Motor neuron (in vitro differentiated cells): ENCODE results near the gene NIN. TPM values are rescaled to one million over a fixed set of nuclear protein-coding genes. Genes with fewer than 3 reads are reported as not detected.

Experiments
- ATAC-seq, 8 experiments: fragments of 200-7000 bp; cut with Tn5 transposase; replicated peaks in 6 of 8; 2 replicates each; pipeline ENCODE4 v1.8.0; 2021; ENCODE audit warnings: mild to moderate bottlenecking in 8 of 8, moderate library complexity in 8 of 8
- H3K27ac ChIP-seq, 2 donors: fragments of 250-450 bp; sonication (Bioruptor Pico); 2 replicates each; pipeline ENCODE4 v1.9.0; 2021; ENCODE audit warnings: antibody characterized with exemption in 2 of 2, mild to moderate bottlenecking in 2 of 2, moderate library complexity in 1 of 2
- H3K4me1 ChIP-seq, 2 donors: fragments of 250-450 bp; sonication (Bioruptor Pico); replicated peaks in 1 of 2; 2 replicates each; pipeline ENCODE4 v1.6.1; 2021; ENCODE audit warnings: antibody characterized with exemption in 2 of 2, mild to moderate bottlenecking in 2 of 2, moderate library complexity in 1 of 2
- H3K4me3 ChIP-seq, 5 donors: fragments of 250-450 bp; sonication (Bioruptor Pico); 2 replicates each; pipeline ENCODE4 v1.9.0; 2021; ENCODE audit warnings: antibody characterized with exemption in 5 of 5, mild to moderate bottlenecking in 5 of 5, moderate library complexity in 4 of 5
- WGBS, 10 experiments: fragments of 450-650 bp; shearing (Covaris generic); methylation state at CpG; one replicate each; pipeline ENCODE4 v1.0.0; 2022; 5-methylcytosine and 5-hydroxymethylcytosine counted together
- in situ Hi-C, 9 experiments: fragments of 400-800 bp; cut with MboI; loops; one replicate each; pipeline ENCODE4 v1.15.0; 2021; ENCODE audit warnings: low sequenced_read_pairs in 9 of 9, low pct_unique_long_range_greater_than_20kb in 2 of 9; ENCODE audit not compliant: unreplicated experiment in 9 of 9
- total RNA-seq, 8 experiments: library from RNA; unstranded; fragments of 300-600 nt; gene quantifications; 2 replicates each; pipeline versions ENCODE4 v1.2.3 to v1.2.4, GENCODE V29; 2022

Gene NIN
- total RNA-seq, 8 experiments from 2014 or later, result 13.6 to 76.4 (median 31.3) TPM

- Histone ChIP-seq H3K4me3 (peak overlapping the region in 3 of 5 donors; percentile 18 to 40 (median 31)), H3K27ac (peak overlapping the region; percentile 75 to 76), H3K4me1 (peaks cover 27 to 28% of the 10 kb centered on the region in 2 donors)
- peak in 1 of 8 experiments; percentile 30 for ATAC-seq
- in situ Hi-C loops, result no loop called here
- 0 to 14% methylated on average over 1 of the region's 1 CpG; no CpG with 5 or more reads in 8 of the 10 experiments for WGBS, 10 experiments
These were observed 28.3 kb upstream of the NIN start for GRCh38 chr14:50859296-50859624.

DNA sequence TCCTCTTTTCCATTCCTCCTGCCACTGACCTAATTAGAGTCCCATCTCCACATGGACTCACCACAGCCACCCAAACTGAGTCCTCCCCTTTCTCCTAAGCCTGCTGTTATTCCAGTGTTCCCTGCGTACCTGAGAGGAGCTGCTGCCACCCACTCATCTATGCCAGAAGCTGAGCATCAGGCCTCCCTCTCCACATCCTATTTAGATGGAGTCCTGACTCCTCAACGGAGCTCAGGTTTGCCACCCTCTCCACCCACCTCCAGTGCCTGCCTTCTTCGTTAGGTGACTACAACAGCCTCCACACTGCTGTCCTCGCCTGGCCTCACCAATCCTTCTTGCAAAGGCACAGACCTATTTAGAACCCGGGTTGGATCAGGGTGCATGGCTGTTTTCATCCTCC, 25.7 kb upstream of the NIN start:
- ATAC-seq, result no peak
- WGBS, 10 experiments, result 20 to 100% (median 78%) methylated on average over 1 to 4 of the region's 5 CpGs; no CpG with 5 or more reads in 2 of the 10 experiments
- Histone ChIP-seq H3K4me3 (no peak overlapping the region), H3K4me1 (peaks cover 19 to 20% of the 10 kb centered on the region in 2 donors), H3K27ac (no peak overlapping the region)
- in situ Hi-C loops, result no loop called here

DNA sequence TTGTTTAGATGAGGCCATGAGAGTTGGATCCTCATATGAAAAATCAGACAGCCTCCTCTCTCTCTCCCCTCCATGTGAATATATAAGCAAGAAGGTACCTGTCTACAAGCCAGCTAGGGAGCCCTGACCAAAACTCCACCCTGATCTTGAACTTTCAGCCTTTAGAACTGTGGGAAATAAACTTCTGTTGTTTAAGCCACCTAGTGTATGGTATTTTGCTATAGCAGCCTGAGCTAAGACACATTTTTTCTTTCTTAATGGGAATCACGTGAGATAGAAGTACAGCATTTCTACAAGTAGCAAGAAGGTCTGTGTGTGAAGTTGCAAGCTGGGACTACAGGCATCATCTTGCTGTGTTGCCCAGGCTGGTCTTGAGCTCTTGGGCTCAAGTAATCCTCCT, 24.6 kb upstream of the NIN start:
- in situ Hi-C loops, result no loop called here
- no peak overlapping the region for H3K27ac ChIP-seq
- ATAC-seq, result peak in 2 of 8 experiments; percentile 6 to 20
- peaks cover 11 to 13% of the 10 kb centered on the region in 2 donors for H3K4me1 ChIP-seq
- H3K4me3 ChIP-seq, result no peak overlapping the region
- WGBS, 10 experiments, result 0 to 100% (median 60%) methylated on average over 1 of the region's 1 CpG; no CpG with 5 or more reads in 3 of the 10 experiments

GRCh38 chr14:50854521-50854920, 23.6 kb upstream of the NIN start:
- WGBS, 10 experiments, result 78 to 100% (median 100%) methylated on average over 1 to 4 of the region's 5 CpGs; no CpG with 5 or more reads in 3 of the 10 experiments
- no peak for ATAC-seq
- Histone ChIP-seq H3K4me3 (no peak overlapping the region), H3K27ac (no peak overlapping the region), H3K4me1 (peaks cover 3 to 6% of the 10 kb centered on the region in 2 donors)
- in situ Hi-C loops, result no loop called here

- no peaks in the 10 kb centered on the region for H3K4me1 ChIP-seq
- no peak for ATAC-seq
- no peak overlapping the region for H3K4me3 ChIP-seq
- in situ Hi-C loops, result no loop called here
- no peak overlapping the region for H3K27ac ChIP-seq
These were observed 22.9 kb upstream of the NIN start for GRCh38 chr14:50853891-50854290.

DNA sequence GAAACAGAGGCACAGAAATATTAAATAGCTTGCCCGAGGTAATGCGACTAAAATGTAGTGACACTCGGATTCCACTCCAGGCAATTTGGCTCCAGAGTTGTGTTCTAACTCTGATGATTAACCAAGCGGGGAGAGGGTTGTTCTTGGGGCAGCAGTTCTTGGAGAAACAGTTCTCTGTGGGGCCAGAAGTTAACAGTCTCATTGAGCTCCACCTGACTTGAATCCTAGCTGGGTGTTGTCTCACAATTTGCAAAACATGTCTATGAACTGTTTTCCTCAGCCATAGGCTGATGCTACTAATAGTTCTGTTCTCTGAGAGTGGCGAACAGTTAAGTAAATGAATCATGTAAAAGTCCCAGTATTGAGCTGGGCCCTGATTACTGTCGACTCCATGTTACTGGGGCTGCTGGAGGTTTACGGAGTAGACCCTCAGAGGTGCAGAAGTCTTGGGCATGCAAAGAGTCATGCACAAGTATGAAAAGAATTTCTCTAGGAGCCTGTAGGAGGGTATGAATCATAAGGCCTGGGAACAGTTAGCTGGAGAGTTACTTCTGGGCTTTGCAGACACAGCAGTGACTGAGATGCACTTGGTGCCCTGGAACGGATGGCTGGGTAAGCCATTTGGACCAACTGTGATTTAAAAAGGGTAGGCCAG, 15.4 kb upstream of the NIN start:
- no peak overlapping the region for H3K27ac ChIP-seq
- peak in 3 of 8 experiments; percentile 54 to 99 (median 97) for ATAC-seq
- 12 to 100% (median 86%) methylated on average over 2 to 7 of the region's 8 CpGs for WGBS, 10 experiments
- no peak overlapping the region for H3K4me3 ChIP-seq
- H3K4me1 ChIP-seq, result no peaks in the 10 kb centered on the region
- in situ Hi-C loops, result no loop called here

GRCh38 chr14:50845166-50845565, 14.2 kb upstream of the NIN start:
- 86 to 100% (median 90%) methylated on average over 1 to 3 of the region's 3 CpGs; no CpG with 5 or more reads in 2 of the 10 experiments for WGBS, 10 experiments
- Histone ChIP-seq H3K4me3 (no peak overlapping the region), H3K4me1 (no peaks in the 10 kb centered on the region), H3K27ac (no peak overlapping the region)
- no peak for ATAC-seq
- in situ Hi-C loops, result no loop called here

DNA sequence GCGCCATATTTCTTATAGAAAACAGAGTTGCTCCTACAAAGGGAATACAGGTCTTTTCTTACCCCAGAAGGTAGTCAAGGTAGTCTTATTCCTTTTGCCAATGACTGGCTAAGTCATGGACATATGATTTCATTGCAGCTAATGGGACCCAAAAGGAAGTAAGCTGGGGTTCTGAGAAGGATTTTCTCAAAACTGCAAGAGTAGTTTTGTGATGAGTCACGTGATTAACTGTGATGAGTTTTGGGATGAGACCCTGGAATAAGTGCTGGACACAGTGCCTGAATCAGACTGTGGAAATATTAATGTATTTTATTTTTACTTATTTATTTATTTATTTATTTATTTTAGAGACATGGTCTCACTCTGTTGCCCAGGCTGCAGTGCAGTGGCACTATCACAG, 13.4 kb upstream of the NIN start:
- in situ Hi-C loops, result no loop called here
- WGBS, 10 experiments, result 59 to 100% (median 83%) methylated on average over 1 to 2 of the region's 2 CpGs; no CpG with 5 or more reads in 1 of the 10 experiments
- ATAC-seq, result no peak
- Histone ChIP-seq H3K4me3 (no peak overlapping the region), H3K27ac (no peak overlapping the region), H3K4me1 (no peaks in the 10 kb centered on the region)

- in situ Hi-C loops, result no loop called here
- Histone ChIP-seq H3K4me3 (no peak overlapping the region), H3K27ac (no peak overlapping the region), H3K4me1 (no peaks in the 10 kb centered on the region)
- 30 to 100% (median 87%) methylated on average over 2 to 5 of the region's 5 CpGs; no CpG with 5 or more reads in 1 of the 10 experiments for WGBS, 10 experiments
- no peak for ATAC-seq
These were observed 8.7 kb upstream of the NIN start for GRCh38 chr14:50839691-50840090.

- ATAC-seq, result no peak
- 14 to 86% (median 52%) methylated on average over 1 of the region's 1 CpG; no CpG with 5 or more reads in 6 of the 10 experiments for WGBS, 10 experiments
- in situ Hi-C loops, result no loop called here
These were observed 8.1 kb upstream of the NIN start for GRCh38 chr14:50839048-50839447.

GRCh38 chr14:50837850-50838470, 7.0 kb upstream of the NIN start:
- WGBS, 10 experiments, result 39 to 100% (median 61%) methylated on average over 1 to 2 of the region's 2 CpGs; no CpG with 5 or more reads in 1 of the 10 experiments
- ATAC-seq, result no peak
- in situ Hi-C loops, result no loop called here
- H3K4me1 ChIP-seq, result peaks cover 0 to under 1% of the 10 kb centered on the region in 2 donors
- H3K4me3 ChIP-seq, result no peak overlapping the region
- H3K27ac ChIP-seq, result no peak overlapping the region

More at GRCh38 chr14:50839048-50839447, 8.1 kb upstream of the NIN start:
- Histone ChIP-seq H3K4me3 (no peak overlapping the region), H3K4me1 (no peaks in the 10 kb centered on the region), H3K27ac (no peak overlapping the region)

GRCh38 chr14:50837271-50837670, 6.3 kb upstream of the NIN start:
- H3K4me1 ChIP-seq, result peaks cover 5 to 8% of the 10 kb centered on the region in 2 donors
- WGBS, 10 experiments, result 60 to 100% (median 94%) methylated on average over 1 to 7 of the region's 10 CpGs; no CpG with 5 or more reads in 2 of the 10 experiments
- ATAC-seq, result no peak
- no peak overlapping the region for H3K4me3 ChIP-seq
- in situ Hi-C loops, result no loop called here
- H3K27ac ChIP-seq, result no peak overlapping the region

DNA sequence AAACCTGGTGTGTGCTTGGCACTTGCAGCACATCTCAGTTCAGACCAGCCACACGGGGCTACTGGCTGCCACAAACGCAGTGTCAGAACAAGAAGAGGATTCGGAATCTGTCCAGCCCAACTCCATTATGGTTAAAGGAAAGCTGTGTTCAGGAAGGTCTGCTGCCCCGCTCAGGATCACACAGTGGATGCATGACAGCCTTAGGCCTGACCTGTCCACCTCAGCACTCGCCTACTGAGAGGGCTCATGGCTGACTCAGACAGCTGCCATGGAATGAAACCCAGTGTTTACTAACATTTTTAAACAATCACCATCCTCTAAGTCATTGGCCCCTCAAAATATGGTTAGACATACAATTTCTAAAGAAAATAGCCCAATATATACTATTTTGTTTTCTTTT, 5.6 kb upstream of the NIN start:
- WGBS, 10 experiments, result 55 to 92% (median 80%) methylated on average over 1 to 5 of the region's 5 CpGs
- H3K27ac ChIP-seq, result no peak overlapping the region
- H3K4me3 ChIP-seq, result no peak overlapping the region
- ATAC-seq, result peak in 2 of 8 experiments; percentile 62 to 67
- peaks cover 11 to 13% of the 10 kb centered on the region in 2 donors for H3K4me1 ChIP-seq
- in situ Hi-C loops, result no loop called here
